ENCODE data around the gene C1orf210.

Gene C1orf210

DNA sequence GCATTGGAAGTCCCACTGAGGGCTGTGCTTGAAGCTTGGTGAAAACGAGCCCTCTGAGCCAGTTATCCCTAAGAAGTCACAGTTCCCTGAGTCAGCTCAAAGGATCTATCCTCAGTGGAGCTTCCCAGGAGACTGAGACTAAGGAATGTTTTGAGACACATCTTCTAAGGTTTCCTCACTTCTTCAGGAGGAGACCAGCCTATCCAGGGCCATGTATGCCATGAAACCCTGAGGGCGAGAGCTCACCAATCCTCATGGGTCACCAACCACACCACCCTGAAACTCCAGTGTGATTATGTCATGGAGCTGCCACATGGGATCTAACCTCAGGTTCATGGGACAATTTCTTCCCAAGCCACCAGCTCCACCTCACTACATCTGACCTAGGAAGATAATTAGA lies 7.8 kb upstream of the C1orf210 start:
- DNase-seq: no peak

DNA sequence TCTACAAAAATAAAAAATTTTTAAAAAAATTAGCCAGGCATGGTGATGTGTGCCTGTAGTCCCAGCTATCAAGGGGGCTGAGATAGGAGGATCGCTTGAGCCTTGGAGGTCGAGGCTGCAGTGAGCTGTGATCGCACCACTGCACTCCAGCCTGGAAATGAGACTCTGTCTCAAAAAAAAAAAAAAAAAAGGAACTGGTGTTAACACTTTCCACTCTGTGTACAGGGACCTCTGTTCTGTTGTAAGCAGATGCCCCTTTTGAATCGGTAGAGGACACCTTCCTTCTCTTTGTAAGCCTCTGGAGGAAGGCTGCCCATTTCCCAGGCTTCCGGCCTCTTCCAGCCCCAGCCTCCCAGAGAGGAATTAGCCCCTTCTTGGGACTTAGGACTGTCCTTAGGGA lies 7.3 kb upstream of the C1orf210 start:
- DNase-seq: no peak

GRCh38 chr1:43292216-43292615 lies 6.8 kb upstream of the C1orf210 start:
- no peak for DNase-seq

GRCh38 chr1:43288785-43289706 lies 3.7 kb upstream of the C1orf210 start:
- no peak for DNase-seq

- no peak for DNase-seq
Measured at GRCh38 chr1:43288058-43288784, 2.8 kb upstream of the C1orf210 start.

DNA sequence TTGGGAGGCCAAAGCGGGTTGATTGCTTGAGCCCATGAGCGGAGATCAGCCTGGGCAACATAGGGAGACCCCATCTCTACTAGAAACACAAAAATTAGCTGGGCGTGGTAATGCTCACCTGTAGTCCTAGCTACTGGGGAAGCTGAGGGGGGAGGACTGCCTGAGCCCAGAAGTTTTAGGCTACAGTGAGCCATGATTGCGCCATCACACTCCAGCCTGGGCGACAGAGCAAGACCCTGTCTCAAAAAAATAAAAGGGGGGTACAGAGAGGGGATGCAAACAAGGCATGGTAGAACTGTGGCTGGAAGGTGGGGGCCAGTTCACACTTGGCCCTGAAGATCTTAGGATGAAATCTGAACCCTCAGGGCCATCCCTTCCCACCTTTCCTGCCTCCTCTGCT lies 1.2 kb upstream of the C1orf210 start:
- no peak for DNase-seq

DNA sequence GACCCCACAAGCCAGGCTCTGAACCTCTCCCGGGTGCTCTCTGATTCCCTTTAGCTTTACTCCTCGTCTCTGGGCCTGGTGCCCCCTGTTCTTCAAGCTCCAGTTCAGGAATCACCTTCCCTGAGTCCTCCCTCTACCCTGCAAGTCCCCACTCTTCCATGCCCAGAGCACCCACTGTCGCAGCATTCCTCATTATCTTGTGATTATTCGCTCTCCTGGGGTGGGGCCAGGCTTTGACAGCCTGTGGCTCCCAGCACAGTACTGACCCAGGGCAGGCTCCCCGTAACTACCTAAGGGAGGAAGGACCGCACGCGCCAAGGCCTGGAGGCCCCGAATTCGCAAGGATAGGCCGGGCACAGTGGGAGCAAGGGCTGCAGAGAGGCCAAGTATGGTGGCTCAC lies 734 bp upstream of the C1orf210 start:
- DNase-seq: no peak

DNA sequence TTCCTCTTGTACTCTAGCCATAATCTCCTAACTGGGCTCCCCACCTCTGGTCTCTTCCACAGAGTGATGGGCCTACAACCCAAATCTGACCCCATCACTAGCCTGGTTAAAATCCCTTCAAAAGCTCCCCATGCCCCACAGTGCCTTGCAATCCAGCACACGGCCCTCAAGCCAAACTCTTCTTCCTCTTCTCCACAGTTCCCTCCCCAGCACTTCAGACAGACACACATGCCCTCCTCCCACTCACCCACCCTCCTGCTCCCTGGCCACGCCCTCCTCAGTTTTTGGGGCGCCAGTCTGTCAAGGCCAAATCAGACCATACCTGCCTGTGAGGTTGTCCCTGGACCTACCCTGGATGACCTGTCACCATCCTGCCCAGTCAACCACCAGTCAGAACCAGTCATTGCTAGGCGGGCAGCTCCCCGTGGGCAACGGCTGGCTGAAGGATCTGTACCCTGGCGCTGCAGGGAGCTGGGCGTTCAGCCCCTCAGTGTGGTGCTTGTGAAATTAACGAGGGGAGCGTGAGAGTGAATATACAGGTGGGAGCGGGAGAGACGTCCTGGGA lies 753 bp downstream of the C1orf210 start:
- no peak for DNase-seq

DNA sequence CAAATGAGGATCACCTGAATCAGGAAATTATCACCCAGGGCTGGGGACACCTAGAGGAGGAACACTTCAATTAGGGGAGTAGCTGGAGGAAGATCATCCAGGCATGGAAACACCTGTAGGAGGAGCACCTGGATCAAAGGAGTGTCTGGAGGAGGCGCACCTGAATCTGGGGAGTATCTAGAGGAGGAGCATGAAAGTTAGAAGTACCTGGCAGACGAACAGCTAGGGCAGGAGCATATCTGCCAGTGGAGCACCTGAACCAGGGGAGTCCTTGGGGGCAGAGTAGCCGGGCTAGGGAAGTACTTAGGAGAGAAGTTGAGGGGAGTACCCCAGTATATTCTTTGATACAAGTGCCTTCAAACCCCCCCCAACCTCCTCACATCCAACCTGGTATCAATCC lies 1.3 kb downstream of the C1orf210 start:
- DNase-seq: no peak

GRCh38 chr1:43282220-43283195 lies 2.9 kb downstream of the C1orf210 start:
- no peak for DNase-seq

DNA sequence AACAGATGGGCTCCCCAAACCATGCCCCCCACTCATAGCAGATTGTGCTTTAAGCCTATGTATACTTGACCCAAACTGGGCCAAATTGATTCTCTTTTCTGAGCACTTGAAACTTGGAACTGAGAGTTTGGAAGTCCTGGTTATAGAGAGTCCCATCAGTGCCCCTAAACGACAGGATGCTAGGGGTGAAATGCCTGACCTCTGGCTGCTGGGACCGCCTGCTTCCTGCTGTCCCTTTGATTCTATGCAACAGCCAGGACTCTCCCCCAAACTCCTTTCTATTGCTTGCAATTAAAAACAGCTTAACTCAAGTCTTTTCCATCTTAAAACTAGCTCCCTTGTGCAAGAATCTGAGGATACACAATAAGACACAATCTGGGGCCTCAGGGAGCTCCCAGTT lies 4.7 kb downstream of the C1orf210 start:
- no peak for DNase-seq

- no peak for DNase-seq
Measured at GRCh38 chr1:43279666-43280065, 5.7 kb downstream of the C1orf210 start.

DNA sequence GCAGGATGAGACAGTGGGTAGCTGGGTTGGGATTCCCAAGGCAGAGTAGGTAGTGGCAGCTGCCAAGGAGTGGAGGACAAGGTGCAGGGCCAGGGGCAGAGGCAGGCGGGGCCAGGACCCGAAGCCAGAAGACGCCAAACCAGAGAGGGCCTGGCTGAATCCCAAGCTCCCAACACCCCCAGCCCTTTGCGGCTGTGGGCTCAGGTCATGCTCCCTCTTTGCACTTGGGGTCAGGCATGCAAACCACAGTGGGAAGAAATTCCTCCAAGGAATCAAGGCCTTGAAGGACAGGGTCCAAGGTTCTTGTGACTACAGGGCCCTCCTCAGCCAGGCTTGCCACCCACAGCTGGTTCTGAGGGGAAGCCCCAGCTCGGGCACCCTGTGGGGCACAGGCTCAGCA lies 6.2 kb downstream of the C1orf210 start:
- DNase-seq: no peak

DNA sequence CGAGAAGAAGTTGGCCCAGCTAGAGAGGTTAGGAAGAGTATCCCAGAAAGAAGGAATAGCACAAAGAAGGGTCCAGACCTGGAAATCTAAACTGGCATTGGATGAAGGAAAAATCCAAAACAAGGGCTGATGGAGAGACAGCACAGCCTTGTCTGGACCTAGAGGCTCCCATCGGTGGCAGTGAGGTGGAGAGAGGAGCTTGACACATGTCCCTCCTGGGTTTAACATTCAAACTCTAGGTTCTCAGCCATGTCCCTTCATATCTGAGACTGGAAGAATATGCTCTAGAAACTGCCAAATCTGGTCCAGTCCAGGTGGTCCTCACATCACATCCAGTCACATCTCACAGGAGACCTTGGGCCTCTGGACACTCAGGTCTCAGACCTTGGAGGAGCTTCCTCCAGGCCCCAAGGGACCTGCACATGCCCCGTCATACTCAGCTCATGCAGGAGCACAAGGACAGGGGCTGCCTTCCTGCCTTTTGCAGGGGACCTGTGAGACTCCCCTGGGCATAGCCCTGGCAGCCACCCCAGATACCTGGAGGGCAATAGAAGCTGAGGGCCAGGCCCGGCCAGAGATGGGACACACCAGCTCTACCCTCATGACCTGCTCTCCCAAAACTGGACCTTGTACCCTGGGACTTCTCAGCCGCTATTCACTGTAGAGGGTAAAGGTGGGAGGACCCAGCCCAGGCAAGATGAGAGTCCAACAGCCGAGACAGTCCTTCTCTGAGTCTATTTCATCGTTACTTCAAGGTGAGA lies 8.1 kb downstream of the C1orf210 start:
- DNase-seq: no peak

DNA sequence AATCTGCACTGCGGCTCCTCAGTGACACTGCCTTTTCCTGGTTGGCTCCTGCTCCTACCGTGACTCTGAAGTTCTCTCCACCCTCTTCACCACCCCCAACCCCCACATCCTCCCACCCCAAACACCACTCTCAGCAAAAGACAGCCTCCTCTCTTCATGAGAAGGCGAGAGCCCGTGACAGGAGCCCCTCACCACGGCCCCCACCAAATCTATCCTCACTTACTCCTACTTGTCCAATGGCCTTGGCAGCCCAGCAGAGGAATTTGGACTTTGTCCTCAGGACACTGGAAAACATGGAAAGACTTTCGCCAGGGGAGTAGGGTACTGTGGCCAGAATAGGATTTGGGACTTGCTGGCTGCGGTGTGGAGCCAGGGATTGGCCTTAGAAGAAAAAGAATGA lies 8.7 kb downstream of the C1orf210 start:
- no peak for DNase-seq

GRCh38 chr1:43275826-43276620 lies 9.4 kb downstream of the C1orf210 start:
- DNase-seq: no peak

- DNase-seq: no peak
Measured at GRCh38 chr1:43274804-43275180, 10.6 kb downstream of the C1orf210 start.

DNA sequence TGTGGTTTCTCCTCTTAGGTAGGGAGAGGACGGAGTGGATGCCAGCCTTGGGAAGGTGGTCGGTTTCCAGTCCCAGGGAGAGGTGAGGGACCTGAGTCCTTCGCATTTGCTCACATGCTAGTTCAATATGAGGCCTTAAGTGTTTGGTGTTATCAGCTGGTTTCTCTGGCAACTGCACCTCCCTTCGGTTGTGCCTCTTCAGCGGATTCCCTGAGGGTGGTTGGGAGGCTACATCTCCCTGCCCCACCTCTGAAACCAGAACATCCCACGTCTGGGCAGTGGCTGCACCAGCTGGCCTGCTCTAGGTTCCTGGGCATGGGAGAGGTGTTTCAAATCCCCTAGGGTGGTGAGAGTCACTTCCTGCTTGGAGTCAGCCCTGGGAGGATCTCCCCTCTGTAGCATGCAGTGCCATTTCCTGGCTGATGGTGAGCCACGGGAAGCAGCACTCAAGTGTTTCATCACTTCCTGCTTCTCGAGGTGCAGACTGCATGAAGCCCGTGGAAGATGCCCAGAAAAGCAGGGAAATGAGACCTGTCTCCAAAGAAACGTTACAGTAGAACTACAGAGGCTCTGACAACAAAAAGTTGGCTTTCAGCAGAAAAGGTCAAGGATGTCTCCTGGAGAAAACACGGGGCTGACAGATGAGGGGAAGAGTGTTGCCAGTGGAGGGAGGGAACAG lies 11.1 kb downstream of the C1orf210 start:
- DNase-seq: peak; percentile 7

DNA sequence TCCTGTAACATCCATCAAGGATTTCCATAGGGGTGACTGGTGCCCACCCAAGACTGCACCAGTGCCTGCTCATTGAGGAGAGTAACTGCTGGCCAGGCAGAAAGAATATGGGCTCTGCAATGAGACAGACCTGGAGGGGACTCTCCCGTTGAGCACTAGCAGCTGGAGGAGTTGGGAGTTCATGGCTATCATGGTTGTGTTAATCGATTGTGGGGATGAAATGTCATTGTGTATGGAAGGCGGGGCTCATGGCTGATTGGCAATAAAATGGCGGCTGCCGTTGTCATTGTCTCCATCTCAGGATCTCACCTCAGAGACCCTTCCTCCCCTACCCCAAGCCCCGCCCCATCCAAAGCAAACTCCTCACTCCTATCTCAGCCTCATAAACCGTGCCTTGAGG lies 11.7 kb downstream of the C1orf210 start:
- no peak for DNase-seq

Data from stimulated activated CD4-positive, alpha-beta T cell treated with anti-CD3 and anti-CD28 coated beads, Interleukin-12 subunit alpha, Interleukin-12 subunit beta, amount 100 ng/mL, for 4 hours (primary cell).